HEK293T (cell line): Measurements from ENCODE around the gene UNC119B.

Experiments used
- BHLHE40 ChIP-seq: fragments of 450-650 bp; IDR thresholded peaks from 2 replicates; pipeline ENCODE4 v1.6.1; 2016; ENCODE audit warnings: mild to moderate bottlenecking, moderate library complexity, borderline replicate concordance
- CTBP1 ChIP-seq: fragments of 450-650 bp; IDR thresholded peaks from 2 replicates; pipeline ENCODE4 v1.6.1; 2016; ENCODE audit warnings: borderline replicate concordance
- FOXM1 ChIP-seq: fragments of 450-650 bp; IDR thresholded peaks from 2 replicates; pipeline ENCODE4 v1.6.1; 2017; ENCODE audit warnings: mild to moderate bottlenecking, borderline replicate concordance

- no peak for TF ChIP-seq BHLHE40
- TF ChIP-seq CTBP1, result no peak
- TF ChIP-seq FOXM1, result no peak
These were observed 40.5 kb downstream of the UNC119B start for GRCh38 chr12:120750806-120751205.
